GM18499 (cell line): ENCODE data around the gene HMGN5.

Source experiments
- ATAC-seq: cut with Tn5 transposase; IDR thresholded peaks from one replicate; pipeline ENCODE4 v1.9.1; 2021; ENCODE audit warnings: moderate number of reproducible peaks; ENCODE audit not compliant: insufficient read depth, unreplicated experiment

HMGN5 gene

GRCh38 chrX:81201671-81202455 lies at the start of gene HMGN5, which contains the start of gene SH3BGRL:
Gene HMGN5 (minus strand): TSS chrX:81201913. CDS start chrX:81121549, 80,364 bp downstream.
Gene SH3BGRL (plus strand): TSS chrX:81202102. CDS start chrX:81202201, 99 bp downstream.
- peak; percentile 81 for ATAC-seq

GRCh38 chrX:81241753-81242152 lies 40.0 kb upstream of the HMGN5 start:
- ATAC-seq, result no peak

GRCh38 chrX:81240701-81241331 lies 39.1 kb upstream of the HMGN5 start:
- no peak for ATAC-seq

- ATAC-seq, result no peak
Measured at GRCh38 chrX:81238166-81238565, 36.5 kb upstream of the HMGN5 start.

GRCh38 chrX:81237516-81237915 lies 35.8 kb upstream of the HMGN5 start:
- ATAC-seq, result no peak

- no peak for ATAC-seq
Measured at GRCh38 chrX:81232218-81232617, 30.5 kb upstream of the HMGN5 start.

GRCh38 chrX:81231476-81231875 lies 29.8 kb upstream of the HMGN5 start:
- ATAC-seq, result no peak

GRCh38 chrX:81229901-81230300 lies 28.2 kb upstream of the HMGN5 start:
- ATAC-seq, result no peak

- ATAC-seq, result no peak
Measured at GRCh38 chrX:81229229-81229628, 27.5 kb upstream of the HMGN5 start.

GRCh38 chrX:81215685-81216084 lies 14.0 kb upstream of the HMGN5 start:
- no peak for ATAC-seq

- ATAC-seq, result no peak
Measured at GRCh38 chrX:81208916-81209315, 7.2 kb upstream of the HMGN5 start.

GRCh38 chrX:81206476-81206875 lies 4.8 kb upstream of the HMGN5 start:
- ATAC-seq, result no peak

- no peak for ATAC-seq
Measured at GRCh38 chrX:81205551-81205950, 3.8 kb upstream of the HMGN5 start.

- ATAC-seq, result no peak
Measured at GRCh38 chrX:81202943-81203342, 1.2 kb upstream of the HMGN5 start.

- no peak for ATAC-seq
Measured at GRCh38 chrX:81202456-81202819, 725 bp upstream of the HMGN5 start.

GRCh38 chrX:81201071-81201470 lies 642 bp downstream of the HMGN5 start:
- no peak for ATAC-seq

GRCh38 chrX:81195712-81196111 lies 6.0 kb downstream of the HMGN5 start:
- peak; percentile 91 for ATAC-seq

GRCh38 chrX:81195259-81195658 lies 6.5 kb downstream of the HMGN5 start:
- ATAC-seq, result no peak

GRCh38 chrX:81174286-81174685 lies 27.4 kb downstream of the HMGN5 start:
- ATAC-seq, result peak; percentile 70

GRCh38 chrX:81168391-81168790 lies 33.3 kb downstream of the HMGN5 start:
- ATAC-seq, result no peak

GRCh38 chrX:81121513-81122363 lies 80.0 kb downstream of the HMGN5 start:
- ATAC-seq, result peak; percentile 93
